ENCODE data around the gene THAP4.

- TF ChIP-seq CTCF (IDR thresholded peaks at IDR 0.05) (no peak), PRRX2 (CRISPR knock-in tag; IDR thresholded peaks at IDR 0.05) (no peak), GABPB1 (CRISPR knock-in tag; IDR thresholded peaks at IDR 0.05) (no peak), FOXP4 (CRISPR knock-in tag; IDR thresholded peaks at IDR 0.05) (no peak), E2F5 (CRISPR knock-in tag; IDR thresholded peaks at IDR 0.05) (no peak), JUN (CRISPR knock-in tag; IDR thresholded peaks at IDR 0.05) (no peak), ZNF416 (CRISPR knock-in tag; IDR thresholded peaks at IDR 0.05) (no peak), MLX (CRISPR knock-in tag; IDR thresholded peaks at IDR 0.05) (no peak), NR3C1 (CRISPR knock-in tag; conservative IDR thresholded peaks at IDR 0.05; ENCODE audit: low read depth) (no peak), ARID4B (CRISPR knock-in tag; IDR thresholded peaks at IDR 0.05; ENCODE audit: borderline replicate concordance) (no peak), HMGXB4 (CRISPR knock-in tag; IDR thresholded peaks at IDR 0.05) (no peak)
Observed at GRCh38 chr2:241573741-241574140, 63.2 kb downstream of the THAP4 start.

All from WTC11 (cell line).